GM12864 (cell line): ENCODE data around the gene TIMM22.

Source experiments
- DNase-seq: peaks from one replicate; pipeline ENCODE4 v3.0.0-alpha.2; 2011; ENCODE audit warnings: low read depth
- H3K4me3 ChIP-seq: 2 replicates; pipeline ENCODE4 v1.5.1; 2011; ENCODE audit warnings: mild to moderate bottlenecking, low read depth, low read length, control low read depth
- TF ChIP-seq, protein P1 (sequence below): IDR thresholded peaks from 2 replicates; pipeline ENCODE4 v1.5.1; 2011; ENCODE audit warnings: low read depth, mild to moderate bottlenecking, moderate library complexity, low read length, control low read depth, inconsistent platforms; ENCODE audit errors: missing control alignments

TIMM22 gene

DNA sequence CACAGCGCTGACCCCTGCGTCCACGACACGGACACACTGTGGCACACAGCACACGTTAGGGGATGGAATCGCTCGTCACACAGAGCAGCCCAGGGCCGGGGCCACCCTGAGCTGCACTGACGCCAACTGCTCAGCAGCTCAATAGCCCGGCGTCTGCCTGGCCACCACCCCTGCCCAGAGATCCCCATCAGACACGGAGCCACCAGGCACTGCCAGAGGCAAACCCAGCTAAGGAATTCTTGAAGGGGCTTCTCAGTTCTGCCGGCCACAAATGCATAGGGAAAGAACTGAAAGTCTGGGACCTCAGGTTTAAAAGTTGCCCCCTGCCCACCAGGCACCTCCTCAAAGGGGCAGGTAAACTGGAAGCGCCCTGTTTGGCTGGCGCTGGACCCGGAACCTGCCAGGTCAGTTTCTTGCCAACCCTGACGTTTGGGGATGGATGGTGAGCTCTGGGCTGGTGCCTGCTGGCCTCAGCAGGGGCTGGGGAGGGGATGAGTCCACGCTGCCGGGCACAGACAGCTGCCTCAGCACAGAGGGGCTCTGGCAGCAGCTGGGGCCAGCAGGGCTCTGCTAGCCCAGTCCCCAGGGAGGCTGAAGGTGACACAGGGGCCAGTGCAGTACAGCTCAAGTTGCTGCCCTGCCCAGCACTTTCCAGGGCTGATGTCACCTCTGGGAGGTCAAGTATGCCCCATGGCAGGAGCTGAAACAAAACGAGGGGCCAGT lies 33.2 kb downstream of the TIMM22 start:
- TF ChIP-seq, protein P1, sequence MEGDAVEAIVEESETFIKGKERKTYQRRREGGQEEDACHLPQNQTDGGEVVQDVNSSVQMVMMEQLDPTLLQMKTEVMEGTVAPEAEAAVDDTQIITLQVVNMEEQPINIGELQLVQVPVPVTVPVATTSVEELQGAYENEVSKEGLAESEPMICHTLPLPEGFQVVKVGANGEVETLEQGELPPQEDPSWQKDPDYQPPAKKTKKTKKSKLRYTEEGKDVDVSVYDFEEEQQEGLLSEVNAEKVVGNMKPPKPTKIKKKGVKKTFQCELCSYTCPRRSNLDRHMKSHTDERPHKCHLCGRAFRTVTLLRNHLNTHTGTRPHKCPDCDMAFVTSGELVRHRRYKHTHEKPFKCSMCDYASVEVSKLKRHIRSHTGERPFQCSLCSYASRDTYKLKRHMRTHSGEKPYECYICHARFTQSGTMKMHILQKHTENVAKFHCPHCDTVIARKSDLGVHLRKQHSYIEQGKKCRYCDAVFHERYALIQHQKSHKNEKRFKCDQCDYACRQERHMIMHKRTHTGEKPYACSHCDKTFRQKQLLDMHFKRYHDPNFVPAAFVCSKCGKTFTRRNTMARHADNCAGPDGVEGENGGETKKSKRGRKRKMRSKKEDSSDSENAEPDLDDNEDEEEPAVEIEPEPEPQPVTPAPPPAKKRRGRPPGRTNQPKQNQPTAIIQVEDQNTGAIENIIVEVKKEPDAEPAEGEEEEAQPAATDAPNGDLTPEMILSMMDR: no peak
- H3K4me3 ChIP-seq: no peak overlapping the region

GRCh38 chr17:1030684-1031532 lies 34.0 kb downstream of the TIMM22 start:
- no peak for DNase-seq
- TF ChIP-seq, protein P1: no peak
- no peak overlapping the region for H3K4me3 ChIP-seq

More for the DNA sequence above, 33.2 kb downstream of the TIMM22 start:
- DNase-seq: no peak

DNA sequence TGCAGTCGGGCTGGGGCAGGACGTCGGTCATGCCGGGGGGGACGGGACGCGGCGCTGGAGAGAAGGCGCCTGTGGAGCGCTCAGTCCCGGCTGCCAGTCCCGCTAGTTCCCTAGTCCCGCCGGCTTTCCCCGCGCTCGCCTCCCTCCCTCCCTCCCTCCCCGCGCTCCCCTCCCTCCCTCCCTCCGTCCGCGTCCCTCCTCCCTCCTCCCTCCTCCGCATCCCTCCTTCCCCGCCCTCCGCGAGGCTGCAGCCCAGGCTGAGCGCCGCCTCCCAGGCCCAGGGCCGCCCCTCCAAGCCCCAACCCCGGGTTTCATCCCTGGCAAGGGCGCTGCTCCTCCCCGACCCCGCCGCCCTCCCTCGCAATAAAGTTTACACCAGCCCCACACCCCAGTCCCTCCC lies 34.8 kb downstream of the TIMM22 start:
- TF ChIP-seq, protein P1: no peak
- DNase-seq: no peak
- no peak overlapping the region for H3K4me3 ChIP-seq

- no peak for DNase-seq
- no peak overlapping the region for H3K4me3 ChIP-seq
- TF ChIP-seq, protein P1: no peak
Measured at GRCh38 chr17:1032391-1032790, 35.5 kb downstream of the TIMM22 start.

DNA sequence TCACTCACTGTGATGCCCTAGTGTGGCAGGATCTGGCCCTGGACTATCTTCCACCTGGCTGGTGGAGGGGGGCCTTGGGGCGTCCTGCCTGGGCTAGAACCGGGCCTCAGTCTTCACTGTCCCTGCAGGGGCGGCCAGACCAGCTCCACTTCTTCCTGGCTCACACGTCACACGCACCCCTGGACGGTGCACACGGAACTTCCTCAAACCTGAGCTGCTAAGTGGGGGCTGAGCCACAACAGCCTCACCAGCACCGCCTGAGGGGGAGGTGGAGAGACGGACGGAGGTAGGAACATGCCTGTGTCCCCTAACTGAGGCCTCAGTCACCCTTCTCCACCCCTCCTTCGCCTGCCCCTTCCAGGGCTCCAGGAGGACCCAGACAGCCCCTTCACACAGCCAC lies 36.6 kb downstream of the TIMM22 start:
- H3K4me3 ChIP-seq: no peak overlapping the region
- DNase-seq: no peak
- TF ChIP-seq, protein P1: no peak

DNA sequence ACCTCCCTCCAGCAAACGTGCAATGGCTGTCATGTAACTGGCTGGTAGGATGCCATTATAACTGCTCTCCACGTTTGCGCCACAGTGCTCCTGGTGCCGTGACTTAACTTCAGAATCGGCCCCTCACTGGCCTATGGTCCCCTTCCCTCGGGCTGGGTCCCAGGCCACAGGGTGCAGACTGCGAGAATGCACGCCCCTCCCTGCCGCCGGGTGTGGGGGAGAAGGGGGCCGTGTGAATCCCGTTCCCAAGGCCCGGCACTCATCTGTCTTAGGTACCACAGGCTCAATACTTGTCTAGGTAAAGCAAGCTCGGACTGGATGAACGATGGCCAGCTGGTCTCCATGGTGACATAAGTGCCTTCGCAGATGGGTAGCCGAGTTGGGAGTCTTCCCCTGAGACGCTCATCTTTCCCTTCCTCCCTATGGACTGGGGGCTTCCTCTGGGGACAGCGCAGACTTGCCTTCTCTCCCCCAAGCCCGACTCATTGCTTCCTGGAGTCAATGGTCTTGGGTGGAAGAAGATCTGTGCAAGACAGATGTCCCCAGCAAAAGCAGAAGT lies 37.8 kb downstream of the TIMM22 start:
- TF ChIP-seq, protein P1: no peak
- DNase-seq: no peak
- H3K4me3 ChIP-seq: no peak overlapping the region
